ENCODE measurements around the gene ALG8.
"Not testable (repeated sequence)": the region's sequence is repeated elsewhere in the genome, so short reads cannot be mapped to it uniquely, and the experiment has no call there.

Gene ALG8

DNA sequence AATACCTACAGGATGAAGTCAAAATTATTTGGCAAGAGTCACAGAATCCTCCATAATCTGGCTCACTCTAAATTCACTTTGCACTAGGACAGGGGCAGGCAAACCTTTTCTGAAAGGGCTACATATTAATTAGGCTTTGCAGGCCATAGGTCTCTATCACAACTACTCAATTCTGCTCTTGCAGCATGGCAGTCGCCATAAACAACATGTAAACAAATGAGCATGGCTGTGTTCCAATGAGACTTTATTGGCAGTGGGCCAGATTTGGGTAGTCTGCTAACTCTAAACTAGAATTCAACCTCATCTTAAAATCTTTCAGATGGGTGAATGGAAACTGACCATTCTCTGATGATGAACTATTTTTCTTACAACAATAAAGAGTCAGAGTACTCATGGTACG is 70.0 kb downstream of the ALG8 start:
- DNase-seq (ENCODE audit: low read depth) = no peak

GRCh38 chr11:78067704-78068103 is 71.7 kb downstream of the ALG8 start:
- no peak for DNase-seq (ENCODE audit: low read depth)

- DNase-seq (ENCODE audit: low read depth) = no peak
Observed at GRCh38 chr11:78066471-78066870, 73.0 kb downstream of the ALG8 start.

GRCh38 chr11:78065203-78065602 is 74.2 kb downstream of the ALG8 start:
- no peak for DNase-seq (ENCODE audit: low read depth)

DNA sequence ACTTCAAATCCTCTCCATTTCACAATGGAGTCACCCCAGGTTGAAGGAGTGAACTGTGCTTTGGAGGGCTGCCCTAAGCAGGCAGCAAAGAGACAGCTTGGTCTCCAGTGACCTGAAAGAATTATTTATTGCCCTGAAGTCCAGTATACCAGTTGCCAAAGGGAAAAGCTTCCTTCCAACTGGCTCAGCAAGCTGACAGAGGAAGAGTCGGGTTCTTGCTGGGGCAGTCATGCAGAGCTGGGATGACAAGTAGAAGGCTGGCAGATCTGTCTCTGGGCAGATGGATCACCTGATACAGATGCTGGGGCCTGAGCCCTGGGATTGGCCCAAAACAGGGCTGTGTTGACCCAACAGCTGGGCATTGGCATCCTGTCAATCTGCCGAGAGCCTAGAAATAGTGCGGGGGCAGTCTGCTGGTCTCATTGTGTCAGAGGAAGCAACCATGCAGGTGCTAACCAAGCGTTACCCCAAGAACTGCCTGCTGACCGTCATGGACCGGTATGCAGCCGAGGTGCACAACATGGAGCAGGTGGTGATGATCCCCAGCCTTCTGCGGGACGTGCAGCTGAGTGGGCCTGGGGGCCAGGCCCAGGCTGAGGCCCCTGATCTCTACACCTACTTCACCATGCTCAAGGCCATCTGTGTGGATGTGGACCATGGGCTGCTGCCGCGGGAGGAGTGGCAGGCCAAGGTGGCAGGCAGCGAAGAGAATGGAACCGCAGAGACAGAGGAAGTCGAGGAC is 75.8 kb downstream of the ALG8 start, which contains the start of gene THRSP:
THRSP (plus strand) TSS at position 422 of the 742 bp plus-strand sequence; CDS start at position 443, 21 bp downstream.
- no peak for DNase-seq (ENCODE audit: low read depth)

DNA sequence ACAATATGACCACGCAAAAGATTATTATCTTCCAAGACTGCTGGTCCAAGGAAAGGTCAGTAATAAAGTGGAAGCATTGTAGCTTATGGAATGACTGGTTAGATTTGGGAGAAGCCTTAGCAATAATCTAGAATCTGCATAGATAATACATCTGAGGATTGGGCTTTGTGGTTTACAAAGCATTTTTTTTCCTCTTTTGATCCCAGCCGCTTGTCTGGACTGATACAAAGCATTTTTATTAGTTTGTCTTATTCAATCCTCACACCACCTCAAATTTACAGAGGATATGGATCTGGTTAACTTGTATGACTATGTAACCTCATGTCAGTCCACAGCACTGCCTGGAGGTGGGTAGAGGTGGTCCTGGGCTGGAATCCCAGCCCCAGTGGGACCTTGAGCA is 76.8 kb downstream of the ALG8 start:
- DNase-seq (ENCODE audit: low read depth) = no peak

- no peak for DNase-seq (ENCODE audit: low read depth)
Observed at GRCh38 chr11:78061921-78062311, 77.5 kb downstream of the ALG8 start.

- no peak for DNase-seq (ENCODE audit: low read depth)
Observed at GRCh38 chr11:78061088-78061920, 78.1 kb downstream of the ALG8 start.

GRCh38 chr11:78060533-78060932 is 78.9 kb downstream of the ALG8 start:
- no peak for DNase-seq (ENCODE audit: low read depth)

DNA sequence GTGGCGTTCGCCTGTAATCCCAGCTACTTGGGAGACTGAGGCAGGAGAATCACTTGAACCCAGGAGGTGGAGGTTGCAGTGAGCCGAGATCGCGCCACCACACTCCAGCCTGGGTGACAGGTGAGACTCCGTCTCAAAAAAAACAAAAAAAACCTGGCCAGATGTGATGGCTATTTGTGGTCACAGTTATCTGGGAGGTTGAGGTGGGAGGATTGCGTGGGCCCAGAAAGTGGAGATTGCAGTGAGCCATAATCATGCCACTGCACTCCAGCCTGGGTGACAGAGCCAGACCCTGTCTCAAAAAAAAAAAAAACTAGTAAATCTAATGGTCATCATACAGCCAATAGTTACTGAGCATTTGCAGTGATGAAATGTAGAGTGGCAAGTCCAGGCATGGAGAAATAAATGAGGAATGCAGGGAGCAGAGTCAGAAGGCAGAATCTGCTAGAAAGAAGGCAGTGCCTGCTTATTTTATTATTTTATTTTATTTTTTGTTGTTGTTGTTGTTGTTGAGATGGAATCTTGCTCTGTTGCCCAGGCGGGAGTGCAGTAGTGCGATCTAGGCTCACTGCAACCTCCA is 79.6 kb downstream of the ALG8 start:
- not testable (repeated sequence) for DNase-seq (ENCODE audit: low read depth)

DNA sequence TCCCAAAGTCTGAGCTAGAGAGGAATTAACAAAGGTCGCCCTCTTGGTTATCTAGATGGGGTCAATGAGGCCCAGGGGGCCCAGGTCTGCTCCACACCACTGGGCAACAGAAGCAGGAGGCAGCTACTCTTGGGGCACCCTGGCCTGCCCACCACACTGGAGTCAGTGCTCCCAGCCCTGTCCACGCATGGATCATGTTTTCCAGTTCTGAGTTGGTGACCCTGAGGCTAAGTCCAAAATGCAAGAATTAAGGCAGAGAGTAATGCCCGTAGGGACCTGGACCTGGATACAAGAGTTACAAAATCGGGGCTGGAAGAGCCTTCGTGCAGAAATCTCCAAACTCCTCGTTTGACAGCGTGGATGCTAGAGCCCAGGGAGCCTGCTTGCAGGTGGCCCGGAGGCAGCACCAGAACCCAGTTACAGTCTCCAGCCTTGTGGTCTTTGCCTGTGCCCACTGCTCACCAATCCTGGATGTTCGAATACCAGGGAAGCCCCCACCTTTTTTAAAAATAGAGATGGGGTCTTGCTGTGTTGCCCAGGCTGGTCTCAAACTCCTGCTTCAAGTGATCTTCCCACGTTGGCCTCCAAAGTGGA is 81.9 kb downstream of the ALG8 start:
- DNase-seq (ENCODE audit: low read depth) = no peak

DNA sequence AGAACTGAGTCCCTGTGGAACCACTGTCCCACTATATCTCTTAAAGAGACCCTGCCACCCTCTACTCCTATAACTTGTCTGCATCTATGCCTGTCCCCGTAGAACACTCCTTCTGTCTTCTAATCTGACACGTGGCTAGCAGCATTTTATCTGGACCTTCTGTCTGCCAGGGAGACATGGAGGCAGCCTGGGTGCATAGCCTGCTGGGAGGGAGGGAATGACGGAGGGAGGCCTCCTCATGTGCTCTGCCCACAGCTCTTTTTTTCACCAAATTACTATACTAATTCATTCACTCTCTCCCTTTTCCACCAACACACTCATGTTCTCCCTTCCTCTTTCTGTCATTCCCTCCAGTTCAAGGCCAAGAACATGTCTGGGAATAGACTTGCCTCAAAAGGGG is 83.3 kb downstream of the ALG8 start:
- no peak for DNase-seq (ENCODE audit: low read depth)

GRCh38 chr11:78054971-78055370 is 84.5 kb downstream of the ALG8 start:
- no peak for DNase-seq (ENCODE audit: low read depth)

DNA sequence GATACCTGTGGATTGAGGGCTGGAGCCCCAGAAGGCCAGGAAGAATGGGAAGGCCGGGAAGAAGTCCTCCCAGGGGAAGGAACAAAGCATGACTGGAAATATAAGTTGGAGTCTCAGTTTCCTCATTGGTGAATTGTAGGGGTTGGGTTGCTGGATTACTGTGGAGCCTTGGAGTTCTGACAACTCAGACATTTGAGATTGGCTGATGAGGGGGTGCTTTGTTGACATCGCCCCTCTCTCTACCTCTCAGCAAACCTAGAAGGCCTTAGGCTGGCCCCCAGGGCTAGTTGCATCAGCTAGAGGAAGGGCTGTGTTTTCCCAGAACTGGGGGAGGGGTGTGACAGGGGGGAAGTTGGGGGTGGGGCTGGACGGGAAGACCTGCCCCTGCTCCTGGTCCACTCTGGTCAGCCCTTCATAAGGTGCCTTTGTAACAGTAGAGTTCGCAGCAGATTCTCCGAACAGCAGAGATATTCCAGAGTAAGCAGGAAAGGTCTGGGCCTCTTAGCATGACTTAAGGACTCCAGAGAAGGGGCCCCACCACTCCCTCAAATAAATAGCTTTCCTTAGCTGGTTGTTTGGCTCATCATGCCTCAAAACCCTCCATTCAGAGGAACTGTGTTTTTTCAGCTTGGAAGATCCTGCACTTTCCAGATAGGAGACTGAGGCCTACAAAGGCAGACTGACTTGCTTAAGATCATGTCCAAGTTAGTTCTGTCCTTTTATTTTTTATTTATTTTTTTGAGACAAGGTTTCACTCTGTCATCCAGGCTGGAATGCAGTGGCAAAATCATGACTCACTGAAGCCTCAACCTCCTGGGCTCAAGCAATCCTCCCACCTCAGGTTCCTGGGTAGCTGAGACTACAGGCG is 88.2 kb downstream of the ALG8 start:
- DNase-seq (ENCODE audit: low read depth) = no peak
